Suppressor macrophage (primary cell): Measurements from ENCODE around the gene CD6.
A peak's percentile ranks its signal among the peaks of the same experiment; 100 is the strongest.

Experiments
- DNase-seq, 4 experiments: peaks; one replicate each; pipeline ENCODE4 v3.0.0-alpha.2; 2020 to 2022
- total RNA-seq, 17 experiments: gene quantifications; one replicate each; lab custom pipeline; 2026; ENCODE audit warnings: mixed read lengths in 6 of 17, inconsistent platforms in 3 of 17; lab: John Stamatoyannopoulos, UW

Gene CD6, protein sequence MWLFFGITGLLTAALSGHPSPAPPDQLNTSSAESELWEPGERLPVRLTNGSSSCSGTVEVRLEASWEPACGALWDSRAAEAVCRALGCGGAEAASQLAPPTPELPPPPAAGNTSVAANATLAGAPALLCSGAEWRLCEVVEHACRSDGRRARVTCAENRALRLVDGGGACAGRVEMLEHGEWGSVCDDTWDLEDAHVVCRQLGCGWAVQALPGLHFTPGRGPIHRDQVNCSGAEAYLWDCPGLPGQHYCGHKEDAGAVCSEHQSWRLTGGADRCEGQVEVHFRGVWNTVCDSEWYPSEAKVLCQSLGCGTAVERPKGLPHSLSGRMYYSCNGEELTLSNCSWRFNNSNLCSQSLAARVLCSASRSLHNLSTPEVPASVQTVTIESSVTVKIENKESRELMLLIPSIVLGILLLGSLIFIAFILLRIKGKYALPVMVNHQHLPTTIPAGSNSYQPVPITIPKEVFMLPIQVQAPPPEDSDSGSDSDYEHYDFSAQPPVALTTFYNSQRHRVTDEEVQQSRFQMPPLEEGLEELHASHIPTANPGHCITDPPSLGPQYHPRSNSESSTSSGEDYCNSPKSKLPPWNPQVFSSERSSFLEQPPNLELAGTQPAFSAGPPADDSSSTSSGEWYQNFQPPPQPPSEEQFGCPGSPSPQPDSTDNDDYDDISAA
- total RNA-seq: 0 to 3.1 (median 0.07) reads per million in 17 experiments

GRCh38 chr11:60971520-60971919 is at the start of gene CD6:
Gene CD6 (plus strand): TSS chr11:60971680. CDS start chr11:60971866, 186 bp downstream.
- DNase-seq: no peak

- DNase-seq: no peak
Measured at GRCh38 chr11:60921777-60922335, 49.6 kb upstream of the CD6 start.

DNA sequence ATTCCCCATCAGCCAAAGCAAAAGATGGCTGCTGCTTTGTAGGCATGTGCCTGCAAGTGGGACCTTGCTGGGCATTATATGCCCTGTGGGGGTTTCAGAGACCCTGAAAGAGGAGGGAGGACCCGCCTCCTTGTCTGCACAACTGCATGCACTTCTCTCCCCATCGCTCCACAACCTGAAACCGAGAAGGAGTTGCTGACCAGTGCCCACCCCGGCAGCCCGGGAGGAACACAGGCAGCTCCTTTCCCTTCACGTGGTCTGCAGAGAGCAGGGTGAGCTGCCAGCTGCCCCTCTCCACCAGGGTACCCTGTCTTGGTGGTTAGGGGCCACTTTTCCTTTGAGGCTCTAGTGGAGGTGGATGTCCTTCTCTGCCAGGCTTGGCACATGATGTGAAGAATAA is 48.6 kb upstream of the CD6 start:
- no peak for DNase-seq

DNA sequence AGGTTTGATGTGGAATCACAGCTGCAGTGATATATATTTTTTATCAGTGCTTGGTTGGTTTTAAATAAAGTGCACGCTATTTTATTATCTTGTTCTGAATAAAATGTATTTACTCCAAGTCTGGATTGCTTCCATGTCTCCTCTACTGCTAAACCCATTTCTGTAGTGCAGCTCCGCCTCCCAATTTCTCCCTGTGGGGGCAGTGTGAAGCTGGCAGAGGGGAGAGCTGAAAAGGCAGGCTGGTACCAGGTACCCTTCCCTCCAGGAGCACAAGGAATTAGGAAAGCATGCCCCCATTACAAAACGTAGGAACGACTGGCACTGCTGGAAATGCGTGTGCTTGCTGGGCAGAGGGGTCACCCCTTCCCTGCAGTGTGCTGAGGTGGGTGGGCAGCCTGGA is 48.2 kb upstream of the CD6 start:
- DNase-seq: no peak

- no peak for DNase-seq
Measured at GRCh38 chr11:60923800-60924109, 47.7 kb upstream of the CD6 start.

DNA sequence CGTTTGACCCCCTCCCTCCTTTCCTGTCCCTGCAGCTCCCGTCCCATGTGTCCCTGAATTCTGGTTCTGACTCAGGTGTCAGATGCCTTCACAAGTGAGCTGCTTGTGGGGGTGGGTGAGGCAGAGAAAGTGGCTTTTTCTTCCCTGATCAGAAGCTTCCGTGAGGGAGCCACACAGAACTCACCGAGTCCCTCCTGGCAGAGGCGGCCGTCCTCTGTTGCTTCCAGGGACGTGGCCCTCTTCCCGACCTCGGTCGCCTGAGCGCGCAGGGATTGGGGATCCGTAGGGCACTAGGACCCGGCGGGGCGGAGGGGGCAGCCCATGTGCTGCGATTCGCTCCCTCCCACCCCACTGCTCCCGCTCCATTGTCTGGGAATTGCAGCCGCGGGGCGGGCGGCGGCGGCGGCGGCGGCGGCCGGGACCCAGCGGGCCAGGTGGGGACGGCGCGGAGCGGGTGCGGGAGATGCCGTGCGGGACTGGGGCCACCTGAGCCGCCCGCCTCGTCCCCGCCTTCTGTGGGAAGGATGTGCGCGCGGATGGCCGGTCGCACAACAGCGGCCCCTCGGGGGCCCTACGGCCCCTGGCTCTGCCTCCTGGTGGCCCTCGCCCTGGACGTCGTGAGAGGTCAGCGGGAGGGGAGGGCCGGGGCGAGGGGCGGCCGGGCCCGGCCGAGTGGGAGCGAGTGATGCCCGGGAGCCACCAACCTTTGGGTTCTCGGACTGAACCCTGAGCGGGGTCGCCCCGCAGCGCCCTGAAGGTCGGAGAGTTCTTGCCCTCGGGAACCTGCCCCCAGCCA is 47.2 kb upstream of the CD6 start, which contains the start of gene TMEM132A:
TMEM132A (plus strand) TSS at position 351 of the 796 bp plus-strand sequence; CDS start at position 525, 174 bp downstream.
- DNase-seq: peak in 3 of 4 experiments; percentile 30 to 79 (median 57)

GRCh38 chr11:60924906-60925853 is 46.3 kb upstream of the CD6 start:
- DNase-seq: no peak

GRCh38 chr11:60925868-60926267 is 45.6 kb upstream of the CD6 start:
- DNase-seq: peak in 3 of 4 experiments; percentile 29 to 67 (median 46)

- DNase-seq: no peak
Measured at GRCh38 chr11:60926500-60926899, 45.0 kb upstream of the CD6 start.

DNA sequence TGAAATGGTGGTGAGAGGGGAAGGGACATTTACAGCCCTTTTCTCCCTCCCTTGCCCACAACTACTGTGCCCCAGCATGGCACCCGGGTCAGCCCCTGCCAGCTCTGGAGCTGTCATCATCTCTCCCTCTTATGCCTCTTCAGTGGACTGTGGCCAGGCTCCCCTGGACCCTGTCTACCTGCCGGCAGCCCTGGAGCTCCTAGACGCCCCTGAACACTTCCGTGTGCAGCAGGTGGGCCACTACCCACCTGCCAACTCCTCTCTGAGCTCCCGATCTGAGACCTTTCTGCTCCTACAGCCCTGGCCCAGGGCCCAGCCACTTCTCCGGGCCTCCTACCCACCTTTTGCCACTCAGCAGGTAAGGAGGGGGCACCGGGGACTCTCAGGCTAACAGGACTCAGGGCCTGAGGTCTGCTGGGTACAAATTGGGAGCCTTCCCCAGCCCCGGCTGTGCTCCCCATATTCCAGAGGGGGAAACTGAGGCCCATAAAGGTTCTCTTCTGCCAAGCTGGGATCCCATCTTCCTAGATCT is 44.4 kb upstream of the CD6 start:
- no peak for DNase-seq

DNA sequence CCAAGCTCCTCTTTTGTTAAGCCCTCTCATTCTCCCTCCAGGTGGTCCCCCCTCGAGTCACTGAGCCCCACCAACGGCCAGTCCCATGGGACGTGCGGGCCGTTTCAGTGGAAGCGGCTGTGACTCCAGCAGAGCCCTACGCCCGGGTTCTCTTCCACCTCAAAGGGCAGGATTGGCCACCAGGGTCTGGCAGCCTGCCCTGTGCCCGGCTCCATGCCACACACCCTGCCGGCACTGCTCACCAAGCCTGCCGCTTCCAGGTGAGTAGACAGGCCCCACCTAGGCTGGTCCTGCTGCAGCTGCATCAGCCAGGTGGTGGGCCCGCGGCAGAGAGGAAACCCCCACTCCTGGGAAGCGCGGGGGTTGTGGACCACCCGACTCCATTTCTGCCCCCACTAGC is 43.9 kb upstream of the CD6 start:
- DNase-seq: no peak

DNA sequence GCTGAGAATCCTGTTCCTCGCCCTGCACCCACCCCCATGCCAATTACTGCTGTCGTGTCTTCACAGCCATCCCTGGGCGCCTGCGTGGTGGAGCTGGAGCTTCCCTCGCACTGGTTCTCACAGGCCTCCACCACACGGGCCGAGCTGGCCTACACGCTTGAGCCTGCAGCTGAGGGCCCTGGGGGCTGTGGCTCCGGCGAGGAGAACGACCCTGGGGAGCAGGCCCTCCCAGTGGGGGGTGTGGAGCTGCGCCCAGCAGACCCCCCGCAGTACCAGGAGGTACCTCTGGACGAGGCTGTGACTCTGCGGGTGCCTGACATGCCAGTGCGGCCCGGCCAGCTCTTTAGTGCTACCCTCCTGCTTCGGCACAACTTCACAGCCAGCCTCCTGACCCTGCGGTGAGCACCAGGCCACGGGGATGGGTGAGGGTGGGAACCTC is 42.9 kb upstream of the CD6 start:
- DNase-seq: no peak

DNA sequence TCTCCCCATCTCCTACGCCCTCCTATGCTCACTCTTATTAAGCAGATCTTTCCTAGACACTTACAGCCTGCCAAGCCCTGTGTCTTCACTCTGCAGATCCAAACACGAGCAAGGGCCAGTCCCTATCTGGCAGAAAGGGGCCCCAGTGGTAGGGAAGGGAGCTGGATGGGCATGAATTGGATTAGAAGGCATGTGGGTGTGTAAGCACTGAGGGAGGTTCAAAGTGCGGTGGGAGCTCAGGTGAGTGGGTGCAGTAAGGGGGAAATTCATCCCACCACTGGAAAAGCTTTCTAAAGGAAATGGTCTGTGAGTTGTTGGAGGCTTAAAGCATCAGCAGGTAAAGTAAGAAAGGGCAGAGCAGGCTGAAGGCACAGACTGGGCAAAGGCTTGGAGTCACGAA is 41.7 kb upstream of the CD6 start:
- no peak for DNase-seq

GRCh38 chr11:60930394-60930793 is 41.1 kb upstream of the CD6 start:
- DNase-seq: no peak

GRCh38 chr11:60931917-60932316 is 39.6 kb upstream of the CD6 start:
- DNase-seq: no peak

GRCh38 chr11:60932605-60933356 is 38.7 kb upstream of the CD6 start:
- DNase-seq: no peak

GRCh38 chr11:60933416-60934123 is 37.9 kb upstream of the CD6 start:
- DNase-seq: peak in 3 of 4 experiments; percentile 40 to 46 (median 40)

DNA sequence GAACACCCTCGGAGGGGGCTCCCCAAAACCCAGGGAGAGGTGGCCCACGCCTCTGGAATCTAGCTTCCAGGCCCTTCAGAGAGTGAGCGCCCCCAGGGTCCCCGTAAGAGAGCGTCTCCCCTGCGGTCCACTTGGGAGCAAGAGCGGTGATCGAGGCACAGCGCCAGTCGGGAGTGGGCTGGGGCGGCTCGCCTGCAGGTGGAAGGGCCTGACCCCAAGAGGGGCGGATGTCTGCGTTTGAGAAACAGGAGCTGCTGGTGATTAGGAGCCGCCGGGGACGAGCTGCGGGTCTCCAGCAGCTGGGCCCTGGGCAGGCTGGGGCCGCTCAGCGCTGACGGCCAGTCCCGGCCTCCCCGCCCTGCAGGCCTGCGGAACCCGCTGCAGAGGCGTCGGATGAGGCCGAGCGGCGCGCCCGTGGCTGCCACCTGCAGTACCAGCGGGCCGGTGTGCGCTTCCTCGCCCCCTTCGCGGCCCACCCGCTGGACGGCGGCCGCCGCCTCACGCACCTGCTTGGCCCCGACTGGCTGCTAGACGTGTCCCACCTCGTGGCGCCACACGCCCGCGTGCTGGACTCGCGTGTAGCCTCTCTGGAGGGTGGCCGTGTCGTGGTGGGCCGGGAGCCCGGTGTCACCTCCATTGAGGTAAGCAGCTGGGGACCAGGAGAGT is 37.2 kb upstream of the CD6 start:
- DNase-seq: peak in 1 of 4 experiments; percentile 40
